ENCODE results near the gene SCYGR2.
A peak's percentile ranks its signal among the peaks of the same experiment; 100 is the strongest.

SCYGR2 gene

GRCh38 chr2:227613272-227613660, 14.6 kb downstream of the SCYGR2 start:
- peak; percentile 6 to 23 for DNase-seq

- DNase-seq = no peak
Measured at GRCh38 chr2:227614246-227614645, 15.6 kb downstream of the SCYGR2 start.

- DNase-seq = no peak
Measured at GRCh38 chr2:227614740-227615139, 16.0 kb downstream of the SCYGR2 start, which contains the start of gene SCYGR3. SCYGR3 (minus strand) TSS chr2:227614840; CDS start chr2:227614840, 0 bp downstream.

- no peak for DNase-seq
Measured at GRCh38 chr2:227615181-227615580, 16.5 kb downstream of the SCYGR2 start.

- DNase-seq = no peak
Measured at GRCh38 chr2:227615906-227616305, 17.2 kb downstream of the SCYGR2 start.

- DNase-seq = no peak
Measured at GRCh38 chr2:227616631-227617030, 17.9 kb downstream of the SCYGR2 start.

- no peak for DNase-seq
Measured at GRCh38 chr2:227617316-227618230, 18.9 kb downstream of the SCYGR2 start, which contains the start of gene SCYGR4. SCYGR4 (plus strand) TSS chr2:227617498; CDS start chr2:227617498, 0 bp downstream.

GRCh38 chr2:227623226-227623625, 24.5 kb downstream of the SCYGR2 start:
- peak in 1 of 2 donors; percentile 25 for DNase-seq

- DNase-seq = no peak
Measured at GRCh38 chr2:227625420-227625819, 26.7 kb downstream of the SCYGR2 start.

GRCh38 chr2:227626580-227627151, 28.0 kb downstream of the SCYGR2 start:
- DNase-seq = no peak

GRCh38 chr2:227627769-227628168, 29.1 kb downstream of the SCYGR2 start:
- peak in 1 of 2 donors; percentile 24 for DNase-seq

GRCh38 chr2:227629435-227629834, 30.7 kb downstream of the SCYGR2 start:
- DNase-seq = no peak

- DNase-seq = no peak
Measured at GRCh38 chr2:227630322-227630721, 31.6 kb downstream of the SCYGR2 start.

GRCh38 chr2:227632827-227633226, 34.1 kb downstream of the SCYGR2 start:
- no peak for DNase-seq

- DNase-seq = no peak
Measured at GRCh38 chr2:227634201-227634600, 35.5 kb downstream of the SCYGR2 start.

GRCh38 chr2:227642656-227643055, 44.0 kb downstream of the SCYGR2 start:
- no peak for DNase-seq

GRCh38 chr2:227643990-227644551, 45.4 kb downstream of the SCYGR2 start:
- DNase-seq = no peak
